ENCODE measurements around the gene ZBED1.
"Not testable (repeated sequence)": the region's sequence is repeated elsewhere in the genome, so short reads cannot be mapped to it uniquely, and the experiment has no call there.

ZBED1 gene

GRCh38 chrX:2495595-2495994, 5.2 kb downstream of the ZBED1 start:
- DNase-seq: no peak

GRCh38 chrX:2492531-2493218, 8.1 kb downstream of the ZBED1 start:
- DNase-seq: no peak

- DNase-seq: no peak
Measured at GRCh38 chrX:2490634-2491033, 10.1 kb downstream of the ZBED1 start.

- no peak for DNase-seq
Measured at GRCh38 chrX:2489446-2490445, 11.0 kb downstream of the ZBED1 start.

GRCh38 chrX:2488621-2489285, 12.0 kb downstream of the ZBED1 start:
- DNase-seq: no peak

- DNase-seq: no peak
Measured at GRCh38 chrX:2487366-2487765, 13.4 kb downstream of the ZBED1 start.

GRCh38 chrX:2486476-2487133, 14.2 kb downstream of the ZBED1 start:
- no peak for DNase-seq

GRCh38 chrX:2485789-2486345, 14.9 kb downstream of the ZBED1 start:
- DNase-seq: no peak

GRCh38 chrX:2484721-2485648, 15.8 kb downstream of the ZBED1 start:
- no peak for DNase-seq

- no peak for DNase-seq
Measured at GRCh38 chrX:2484256-2484655, 16.5 kb downstream of the ZBED1 start.

- DNase-seq: no peak
Measured at GRCh38 chrX:2483398-2484060, 17.2 kb downstream of the ZBED1 start.

- DNase-seq: not testable (repeated sequence)
Measured at GRCh38 chrX:2481597-2481996, 19.2 kb downstream of the ZBED1 start.

- not testable (repeated sequence) for DNase-seq
Measured at GRCh38 chrX:2479982-2480381, 20.8 kb downstream of the ZBED1 start.

GRCh38 chrX:2479420-2479780, 21.4 kb downstream of the ZBED1 start:
- DNase-seq: no peak

GRCh38 chrX:2478546-2479419, 22.0 kb downstream of the ZBED1 start:
- no peak for DNase-seq

GRCh38 chrX:2477313-2477712, 23.5 kb downstream of the ZBED1 start:
- DNase-seq: not testable (repeated sequence)

GRCh38 chrX:2474963-2475726, 25.6 kb downstream of the ZBED1 start:
- no peak for DNase-seq

- no peak for DNase-seq
Measured at GRCh38 chrX:2474280-2474962, 26.4 kb downstream of the ZBED1 start.

All from activated CD4-positive, alpha-beta T cell treated with anti-CD3 and anti-CD28 coated beads for 48 hours (primary cell).